Urinary bladder (tissue), 4 donors: Measurements from ENCODE around the gene ARSB. TPM values are rescaled to one million over a fixed set of nuclear protein-coding genes. Genes with fewer than 3 reads are reported as not detected.

ENCODE experiments used
- DNase-seq: peaks from one replicate; pipeline ENCODE4 v3.0.0-alpha.2; 2015; ENCODE audit errors: extremely low spot score
- H3K27ac ChIP-seq: one replicate; pipeline ENCODE4 v1.5.1; 2013; ENCODE audit warnings: low read depth, mild to moderate bottlenecking, moderate library complexity
- H3K36me3 ChIP-seq: one replicate; pipeline ENCODE4 v1.6.1; 2013; ENCODE audit warnings: mild to moderate bottlenecking, moderate library complexity; ENCODE audit not compliant: insufficient read depth
- H3K4me1 ChIP-seq: one replicate; pipeline ENCODE4 v1.6.1; 2013; ENCODE audit warnings: mild to moderate bottlenecking, moderate library complexity; ENCODE audit not compliant: insufficient read depth
- H3K4me3 ChIP-seq: one replicate; pipeline ENCODE4 v1.5.1; 2013; ENCODE audit warnings: low read depth, low read length
- WGBS: extraction: QIAGEN DNeasy Blood & Tissue Kit; methylation state at CpG from one replicate; pipeline ENCODE4 v1.1.7; 2013; 5-methylcytosine and 5-hydroxymethylcytosine counted together
- polyA plus RNA-seq: library from polyadenylated mRNA; stranded (reverse); fragments of 200-250 nt; gene quantifications from one replicate; pipeline ENCODE4 v1.2.3, GENCODE V29; 2013
- small RNA-seq: library from RNA; depleted of rRNA; stranded (forward); fragments of <200 nt; gene quantifications from one replicate; pipeline ENCODE3, GENCODE V24; 2014
- total RNA-seq: library from RNA; depleted of rRNA; stranded (reverse); fragments of >200 nt; gene quantifications from one replicate; pipeline ENCODE4 v1.2.3, GENCODE V29; 2014
- donor health status: healthy with polysubstance abuse.
- donor health status: healthy.

Gene ARSB
- total and polyA plus RNA-seq, 2 donors, result 7.6 to 27.0 TPM

GRCh38 chr5:78731884-78732283 is 253.2 kb downstream of the ARSB start:
- Histone ChIP-seq H3K4me1 (no peaks in the 10 kb centered on the region), H3K27ac (no peak overlapping the region), H3K4me3 (no peak overlapping the region), H3K36me3 (no peaks in the 10 kb centered on the region)
- WGBS, result 48% methylated on average over 2 of the region's 2 CpGs
- no peak for DNase-seq

DNA sequence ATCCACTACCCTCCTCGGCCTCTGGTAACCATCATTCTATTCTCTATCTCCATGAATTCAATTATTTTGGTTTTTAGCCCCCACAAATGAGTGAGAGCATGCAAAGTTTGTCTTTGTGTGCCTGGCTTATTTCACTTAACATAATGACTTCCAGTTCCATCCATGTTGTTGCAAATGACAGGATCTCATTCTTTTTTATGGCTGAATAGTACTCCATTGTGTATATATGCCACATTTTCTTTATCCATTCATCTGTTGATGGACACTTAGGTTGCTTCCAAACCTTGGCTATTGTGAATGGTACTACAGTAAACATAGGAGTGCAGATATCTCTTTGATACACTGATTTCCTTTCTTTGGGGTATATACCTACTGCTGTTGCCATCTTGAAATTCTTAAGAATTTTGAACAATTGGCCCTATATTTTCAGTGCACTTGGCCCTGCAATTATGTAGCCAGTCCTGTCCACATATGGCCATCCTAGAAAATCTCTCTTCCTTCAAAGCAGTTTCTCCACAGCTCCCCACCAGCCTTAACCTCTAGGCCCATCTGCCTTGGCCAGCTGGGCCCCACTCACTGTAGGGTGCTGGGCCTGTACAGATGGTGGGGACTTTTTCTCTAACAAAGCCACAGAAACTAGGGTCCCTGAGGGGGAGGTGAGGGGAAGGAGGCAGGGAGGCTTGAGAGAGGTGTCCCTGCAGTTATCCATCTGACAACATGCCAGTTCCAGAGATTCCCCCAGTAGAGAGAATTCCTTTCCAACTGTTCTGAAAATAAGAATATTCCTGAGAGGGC is 254.6 kb downstream of the ARSB start:
- Histone ChIP-seq H3K4me3 (no peak overlapping the region), H3K4me1 (no peaks in the 10 kb centered on the region), H3K36me3 (no peaks in the 10 kb centered on the region), H3K27ac (no peak overlapping the region)
- 97% methylated on average over 1 of the region's 1 CpG for WGBS
- no peak for DNase-seq

- no peaks in the 10 kb centered on the region for H3K36me3 ChIP-seq
- no peak overlapping the region for H3K27ac ChIP-seq
- no peak for DNase-seq
- no peak overlapping the region for H3K4me3 ChIP-seq
- WGBS, result 91% methylated on average over 7 of the region's 7 CpGs
- H3K4me1 ChIP-seq, result no peaks in the 10 kb centered on the region
Observed at GRCh38 chr5:78727786-78728761, 257.0 kb downstream of the ARSB start.

Small RNAs within 50 kb of the gene (small RNA-seq; reads per million reads assigned to genes)
- not detected for gene AC025755.1

Other genes with a start within 250 kb of the ARSB start
- gene DMGDH, start 84.4 kb upstream of the ARSB start, total RNA-seq, result 3.1 TPM
- gene DMGDH, start 84.4 kb upstream of the ARSB start, polyA plus RNA-seq, result 1.4 TPM
- gene BHMT2, start 84.5 kb upstream of the ARSB start, total RNA-seq, result 4.1 TPM
- gene BHMT2, start 84.5 kb upstream of the ARSB start, polyA plus RNA-seq, result 18.1 TPM
- gene BHMT, start 126.5 kb upstream of the ARSB start, total RNA-seq, result 11.6 TPM
- gene BHMT, start 126.5 kb upstream of the ARSB start, polyA plus RNA-seq, result 8.2 TPM